Activated CD8-positive, alpha-beta T cell treated with anti-CD3 and anti-CD28 coated beads, Interleukin-2, amount 10 ng/mL, durations not matched to agents 7 days and 5 days (primary cell): ENCODE results near the gene TULP4. TPM values are rescaled to one million over a fixed set of nuclear protein-coding genes. Genes with fewer than 3 reads are reported as not detected.

Experiments used
- ATAC-seq: fragments of 150-1000 bp; cut with Tn5 transposase; one replicate; pipeline ENCODE4 v1.10.0; 2021; ENCODE audit warnings: moderate library complexity
- CTCF ChIA-PET: fragments of 350-600 bp; sonication (Branson Sonifier 250); formaldehyde crosslinking; loops from one replicate; lab custom pipeline; 2021; ENCODE audit warnings: antibody characterized with exemption; lab: Charles Lee
- POLR2A ChIA-PET: fragments of 350-600 bp; sonication (Branson Sonifier 250); formaldehyde crosslinking; loops from one replicate; lab custom pipeline; 2021; ENCODE audit warnings: antibody characterized with exemption; lab: Charles Lee
- DNase-seq: peaks from one replicate; pipeline ENCODE4 v3.0.0-alpha.2; 2020
- H3K27ac Mint-ChIP-seq: one replicate; pipeline ENCODE4 v1.8.0; 2021; ENCODE audit warnings: mild to moderate bottlenecking, mixed read lengths
- H3K27me3 Mint-ChIP-seq: one replicate; pipeline ENCODE4 v1.8.0; 2021; ENCODE audit warnings: low read depth, mixed read lengths
- H3K36me3 Mint-ChIP-seq: one replicate; pipeline ENCODE4 v1.8.0; 2021; ENCODE audit warnings: low read depth, mixed read lengths
- H3K4me1 Mint-ChIP-seq: one replicate; pipeline ENCODE4 v1.8.0; 2021; ENCODE audit warnings: low read depth, mixed read lengths
- H3K4me3 Mint-ChIP-seq: one replicate; pipeline ENCODE4 v1.8.0; 2021; ENCODE audit warnings: mild to moderate bottlenecking, mixed read lengths
- H3K9me3 Mint-ChIP-seq: one replicate; pipeline ENCODE4 v1.8.0; 2022; ENCODE audit warnings: mixed read lengths; ENCODE audit not compliant: insufficient read depth
- total RNA-seq, 2 experiments: library from RNA; stranded (reverse); gene quantifications; one replicate each; pipeline ENCODE4 v1.2.3, GENCODE V29; 2021

TULP4 gene
- total RNA-seq, 2 experiments from 2014 or later: 29.6 to 33.9 TPM

DNA sequence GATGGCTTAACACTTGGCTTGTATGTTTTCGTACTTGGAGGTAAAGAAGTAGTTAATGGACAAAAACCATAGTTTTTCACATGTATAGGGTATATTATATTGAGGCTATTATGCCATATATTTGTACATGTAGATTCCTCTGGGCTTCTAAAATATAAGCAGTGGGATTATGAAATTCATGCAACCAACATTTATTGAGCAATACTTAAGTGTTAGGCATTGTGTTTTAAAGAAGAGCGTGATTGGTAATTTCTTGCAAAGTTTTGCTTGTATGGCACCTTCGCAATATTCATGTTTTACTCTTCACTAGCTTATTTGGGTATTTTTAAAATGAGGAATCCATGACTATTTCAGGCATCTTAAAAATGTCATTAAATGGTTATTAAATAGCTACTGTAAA is 2.5 kb downstream of the TULP4 start:
- Mint-ChIP-seq H3K36me3 (peaks cover 19% of the 10 kb centered on the region), H3K27ac (no peak overlapping the region), H3K4me1 (peaks cover 21% of the 10 kb centered on the region), H3K9me3 (peaks cover 4% of the 10 kb centered on the region), H3K4me3 (no peak overlapping the region), H3K27me3 (no peaks in the 10 kb centered on the region)
- ATAC-seq (no peak), DNase-seq (no peak)
- POLR2A ChIA-PET: no interaction called here
- CTCF ChIA-PET: no interaction called here

DNA sequence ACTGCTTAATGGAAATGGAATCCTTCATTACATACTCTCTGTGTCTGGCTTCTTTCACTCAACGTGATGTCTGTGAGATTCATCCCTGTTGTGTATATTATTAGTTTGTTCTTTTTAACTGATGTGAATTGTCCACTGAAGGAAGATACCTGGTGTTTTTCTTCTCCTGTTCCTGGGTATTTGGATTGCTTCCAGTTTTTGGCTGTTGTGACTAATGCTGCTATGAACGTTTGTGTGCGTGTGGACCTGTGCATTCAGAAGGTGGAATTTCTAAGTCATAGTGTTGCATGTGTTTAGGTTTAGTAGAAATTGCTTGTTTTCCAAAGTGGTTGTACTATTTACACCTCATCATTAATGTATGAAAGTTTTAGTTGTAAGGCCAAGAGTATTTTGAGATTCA is 3.8 kb downstream of the TULP4 start:
- no peaks in the 10 kb centered on the region for H3K27me3 Mint-ChIP-seq
- H3K36me3 Mint-ChIP-seq: peaks cover 17% of the 10 kb centered on the region
- ChIA-PET CTCF (no interaction called here), POLR2A (no interaction called here)
- H3K27ac Mint-ChIP-seq: no peak overlapping the region
- H3K4me3 Mint-ChIP-seq: no peak overlapping the region
- ATAC-seq (no peak), DNase-seq (no peak)
- peaks cover 21% of the 10 kb centered on the region for H3K4me1 Mint-ChIP-seq
- no peaks in the 10 kb centered on the region for H3K9me3 Mint-ChIP-seq

DNA sequence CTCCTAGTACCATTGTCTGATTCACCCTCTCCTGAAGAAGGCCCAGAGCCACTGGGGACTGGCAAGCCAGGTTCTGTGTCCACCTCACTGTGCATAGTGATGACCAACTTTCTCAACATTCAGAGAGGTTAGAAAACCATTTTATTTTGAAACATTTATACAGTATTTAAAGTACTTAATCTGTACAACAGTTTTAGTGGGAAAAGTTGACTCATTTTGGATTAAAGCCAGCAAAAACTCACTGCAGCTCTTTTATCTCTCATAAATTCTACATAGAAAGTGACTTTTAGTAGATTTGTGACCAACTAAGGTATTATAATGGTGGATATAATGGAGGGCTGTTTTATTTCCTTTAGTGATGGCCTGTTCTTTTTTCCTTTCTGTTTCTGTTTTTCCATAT is 9.7 kb downstream of the TULP4 start:
- DNase-seq: no peak
- Mint-ChIP-seq H3K27ac (no peak overlapping the region), H3K4me1 (peaks cover 25% of the 10 kb centered on the region)

DNA sequence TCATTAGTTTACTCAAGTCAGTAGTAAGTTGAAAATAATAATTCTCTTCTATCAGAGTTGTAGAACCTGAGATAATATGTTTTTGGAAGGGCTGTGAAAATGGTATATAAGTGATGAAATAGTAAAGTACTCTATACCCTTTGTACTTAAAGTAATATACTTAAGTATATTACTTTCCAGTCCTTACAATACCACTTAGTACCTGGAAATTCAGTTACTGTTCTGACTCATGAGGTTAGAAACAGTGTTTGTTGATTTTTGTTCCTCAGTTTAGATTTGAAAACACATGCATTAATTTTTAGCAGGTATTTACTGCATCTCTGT is 10.1 kb downstream of the TULP4 start:
- Mint-ChIP-seq H3K36me3 (peaks cover 8% of the 10 kb centered on the region), H3K4me1 (peaks cover 29% of the 10 kb centered on the region), H3K27ac (no peak overlapping the region), H3K27me3 (no peaks in the 10 kb centered on the region), H3K4me3 (no peak overlapping the region), H3K9me3 (no peaks in the 10 kb centered on the region)
- no peak for DNase-seq
- POLR2A ChIA-PET: interaction anchor here (0.7 kb wide), 1 partner anchor 85 kb away, joined by 3 read pairs; no protein-coding TSS in a partner anchor
- ATAC-seq: no peak
- CTCF ChIA-PET: no interaction called here

More for the DNA sequence above, 9.7 kb downstream of the TULP4 start:
- POLR2A ChIA-PET: no interaction called here
- ATAC-seq: no peak
- CTCF ChIA-PET: no interaction called here
- Mint-ChIP-seq H3K9me3 (no peaks in the 10 kb centered on the region), H3K36me3 (peaks cover 11% of the 10 kb centered on the region), H3K27me3 (no peaks in the 10 kb centered on the region), H3K4me3 (no peak overlapping the region)

DNA sequence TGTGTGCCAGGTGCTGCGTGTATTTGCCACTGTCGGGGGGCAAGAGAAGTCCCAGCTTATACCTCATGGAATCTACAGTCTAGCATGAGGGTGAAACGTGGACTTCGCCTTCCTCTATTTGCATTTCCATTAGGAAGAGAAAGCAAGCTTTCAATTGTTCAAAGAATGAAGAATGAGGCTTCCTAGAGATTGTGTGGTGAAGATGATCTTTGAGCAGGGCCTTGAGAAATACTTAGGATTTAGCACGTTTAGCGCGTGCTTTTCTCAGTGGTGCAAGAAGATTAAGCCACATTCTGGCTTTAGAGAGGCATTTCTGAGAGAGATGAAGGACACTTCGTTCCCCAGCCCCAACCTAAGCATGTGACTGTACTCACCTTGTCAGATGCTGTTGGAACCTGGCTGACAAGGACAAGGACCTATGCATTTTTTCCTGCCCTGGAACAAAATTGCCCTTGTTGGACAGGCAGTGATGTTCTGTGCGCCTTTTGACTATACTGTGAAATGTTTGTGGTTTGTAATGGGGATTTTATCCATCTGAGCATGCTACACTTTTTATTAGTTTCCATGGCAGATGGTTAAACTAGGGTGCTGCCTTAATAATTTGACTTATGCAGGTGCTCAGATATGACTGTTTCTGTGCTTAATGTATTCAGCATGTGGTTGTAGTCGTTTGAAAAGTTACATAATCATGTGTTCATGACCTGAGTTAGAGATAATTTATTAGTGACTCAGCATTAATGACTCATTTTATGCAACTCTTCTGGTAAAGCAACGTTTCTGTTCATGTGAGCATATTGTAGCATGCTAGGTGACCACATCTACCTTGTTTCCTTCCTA is 10.7 kb downstream of the TULP4 start:
- Mint-ChIP-seq H3K9me3 (no peaks in the 10 kb centered on the region), H3K27ac (no peak overlapping the region), H3K36me3 (peaks cover 8% of the 10 kb centered on the region), H3K27me3 (no peaks in the 10 kb centered on the region), H3K4me3 (no peak overlapping the region), H3K4me1 (peaks cover 33% of the 10 kb centered on the region)
- no peak for ATAC-seq
- POLR2A ChIA-PET: interaction anchor here (0.7 kb wide), 1 partner anchor 85 kb away, joined by 3 read pairs; no protein-coding TSS in a partner anchor
- CTCF ChIA-PET: interaction anchor here (1.4 to 1.8 kb wide), 2 partner anchors 109 to 282 kb away, joined by 4 to 5 read pairs; no protein-coding TSS in a partner anchor
- no peak for DNase-seq

DNA sequence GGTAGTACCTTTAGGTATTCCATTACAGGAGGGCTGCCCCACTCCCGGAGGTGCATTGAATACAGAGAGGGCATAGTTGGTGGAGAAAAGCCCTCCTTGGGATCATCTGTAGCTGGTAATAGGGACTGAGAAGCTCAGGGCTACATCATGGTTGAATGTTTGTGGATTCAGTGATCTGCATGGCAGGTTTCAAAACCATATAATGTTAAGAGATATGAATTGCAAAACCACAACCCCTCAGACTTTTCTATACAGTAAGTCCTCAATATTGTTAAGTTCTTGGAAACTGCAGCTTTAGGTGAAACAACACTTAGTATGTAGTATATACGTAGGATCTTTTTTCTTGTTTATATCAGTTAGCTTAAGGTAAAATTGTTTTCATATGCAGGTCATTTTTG is 11.3 kb downstream of the TULP4 start:
- no peaks in the 10 kb centered on the region for H3K27me3 Mint-ChIP-seq
- DNase-seq (no peak), ATAC-seq (no peak)
- peaks cover 33% of the 10 kb centered on the region for H3K4me1 Mint-ChIP-seq
- H3K4me3 Mint-ChIP-seq: no peak overlapping the region
- H3K36me3 Mint-ChIP-seq: peaks cover 8% of the 10 kb centered on the region
- CTCF ChIA-PET: interaction anchor here (1.4 to 1.8 kb wide), 2 partner anchors 109 to 282 kb away, joined by 4 to 5 read pairs; no protein-coding TSS in a partner anchor
- no peaks in the 10 kb centered on the region for H3K9me3 Mint-ChIP-seq
- no peak overlapping the region for H3K27ac Mint-ChIP-seq
- POLR2A ChIA-PET: no interaction called here

DNA sequence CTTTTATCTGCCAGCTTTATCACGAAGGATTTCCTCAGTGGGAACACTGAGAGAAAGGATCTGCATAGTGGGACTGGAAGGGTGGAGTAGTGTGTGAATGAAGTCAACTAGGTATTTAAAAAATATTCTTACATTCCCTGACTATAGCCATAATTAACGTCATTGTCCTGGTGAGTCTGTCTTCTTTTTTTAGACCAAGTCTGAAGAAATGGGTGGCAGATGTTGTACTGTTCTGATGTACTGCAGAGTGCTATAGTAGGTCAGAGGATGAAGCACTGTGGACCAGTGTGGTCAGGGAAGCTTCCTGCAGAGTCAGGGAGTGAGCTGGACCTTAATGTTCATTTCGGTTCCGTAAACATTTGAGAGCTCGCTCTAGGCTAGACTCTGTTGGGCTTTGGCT is 11.9 kb downstream of the TULP4 start:
- Mint-ChIP-seq H3K4me3 (no peak overlapping the region), H3K27me3 (no peaks in the 10 kb centered on the region), H3K4me1 (peaks cover 31% of the 10 kb centered on the region), H3K27ac (no peak overlapping the region), H3K36me3 (peaks cover 8% of the 10 kb centered on the region), H3K9me3 (no peaks in the 10 kb centered on the region)
- ChIA-PET CTCF (interaction anchor here (1.4 to 1.8 kb wide), 2 partner anchors 110 to 281 kb away, joined by 4 to 5 read pairs; no protein-coding TSS in a partner anchor), POLR2A (no interaction called here)
- no peak for ATAC-seq
- no peak for DNase-seq

DNA sequence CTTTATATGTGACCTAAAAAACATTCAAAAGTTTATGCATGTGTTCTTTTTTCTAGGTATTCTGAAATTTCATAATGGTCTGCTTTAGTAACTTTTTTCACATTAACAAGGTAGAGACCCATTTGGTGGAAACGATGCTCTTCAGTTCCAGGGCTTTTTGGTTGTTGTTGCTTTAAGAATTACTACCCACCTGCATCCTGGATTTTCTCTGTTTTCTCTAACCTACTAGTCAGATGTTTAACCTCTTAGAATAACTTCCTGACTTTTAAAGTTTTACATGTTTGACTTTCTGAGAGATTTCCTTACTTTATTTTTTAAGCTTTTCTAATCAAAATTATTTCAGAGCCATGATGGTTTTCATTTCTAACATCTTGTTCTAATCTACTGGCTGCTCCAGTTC is 14.9 kb downstream of the TULP4 start:
- no peaks in the 10 kb centered on the region for H3K27me3 Mint-ChIP-seq
- ATAC-seq: no peak
- peaks cover 1% of the 10 kb centered on the region for H3K9me3 Mint-ChIP-seq
- ChIA-PET CTCF (interaction anchor here (0.7 to 1.3 kb wide), 3 partner anchors 80 to 307 kb away, joined by 3 read pairs; no protein-coding TSS in a partner anchor), POLR2A (interaction anchor here (0.8 kb wide), 1 partner anchor 209 kb away, joined by 3 read pairs; no protein-coding TSS in a partner anchor)
- peaks cover 4% of the 10 kb centered on the region for H3K36me3 Mint-ChIP-seq
- no peak overlapping the region for H3K4me3 Mint-ChIP-seq
- DNase-seq: no peak
- no peak overlapping the region for H3K27ac Mint-ChIP-seq
- H3K4me1 Mint-ChIP-seq: peaks cover 27% of the 10 kb centered on the region

DNA sequence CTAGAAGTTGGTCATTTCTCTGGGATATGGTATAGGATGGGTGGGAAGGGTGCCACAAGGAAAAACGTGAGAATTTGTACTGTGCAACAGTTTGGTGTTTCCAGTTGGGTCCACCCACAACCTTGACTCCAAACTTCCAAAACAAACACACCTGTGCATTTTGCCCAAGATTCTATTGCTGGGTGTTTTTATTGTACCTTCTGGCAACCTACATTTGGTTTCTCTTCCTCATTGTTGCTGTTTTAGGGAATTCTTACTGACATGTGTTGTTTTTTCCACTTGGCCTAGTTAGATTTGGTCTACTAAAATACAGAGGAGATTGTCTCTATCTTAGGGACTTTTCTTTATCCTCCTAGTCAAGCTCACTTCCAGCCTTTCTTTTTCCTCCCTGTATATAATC is 16.7 kb downstream of the TULP4 start:
- Mint-ChIP-seq H3K36me3 (peaks cover 13% of the 10 kb centered on the region), H3K4me1 (peaks cover 11% of the 10 kb centered on the region), H3K27ac (no peak overlapping the region), H3K27me3 (no peaks in the 10 kb centered on the region), H3K9me3 (peaks cover 3% of the 10 kb centered on the region), H3K4me3 (no peak overlapping the region)
- POLR2A ChIA-PET: no interaction called here
- ATAC-seq (no peak), DNase-seq (no peak)
- CTCF ChIA-PET: interaction anchor here (0.6 to 1.5 kb wide), 2 partner anchors 11 to 42 kb away, joined by 3 to 4 read pairs; no protein-coding TSS in a partner anchor

DNA sequence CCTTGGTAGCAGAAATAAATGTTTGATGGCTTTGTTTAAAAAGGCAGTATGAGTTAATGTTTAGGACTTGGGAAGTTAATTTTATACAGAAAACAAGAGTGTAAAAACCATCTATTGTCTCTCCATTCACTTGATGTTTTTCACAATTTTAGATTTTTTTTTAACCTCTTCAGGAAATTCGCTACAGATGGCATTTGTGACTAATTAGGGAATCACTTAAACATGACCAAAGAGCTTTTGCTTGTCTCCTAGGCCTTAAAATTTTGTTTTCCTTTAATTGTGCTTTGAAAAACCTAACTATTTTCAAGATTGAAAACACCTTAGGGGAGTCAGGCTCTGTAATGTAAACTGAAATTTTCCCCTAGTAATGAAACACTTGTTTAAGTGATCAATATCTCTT is 17.3 kb downstream of the TULP4 start:
- Mint-ChIP-seq H3K9me3 (peaks cover 3% of the 10 kb centered on the region), H3K4me1 (peaks cover 8% of the 10 kb centered on the region), H3K27ac (no peak overlapping the region), H3K4me3 (no peak overlapping the region), H3K36me3 (peaks cover 14% of the 10 kb centered on the region), H3K27me3 (no peaks in the 10 kb centered on the region)
- ChIA-PET CTCF (interaction anchor here (0.6 kb wide), 1 partner anchor 41 kb away, joined by 4 read pairs; no protein-coding TSS in a partner anchor), POLR2A (no interaction called here)
- DNase-seq: no peak
- no peak for ATAC-seq

DNA sequence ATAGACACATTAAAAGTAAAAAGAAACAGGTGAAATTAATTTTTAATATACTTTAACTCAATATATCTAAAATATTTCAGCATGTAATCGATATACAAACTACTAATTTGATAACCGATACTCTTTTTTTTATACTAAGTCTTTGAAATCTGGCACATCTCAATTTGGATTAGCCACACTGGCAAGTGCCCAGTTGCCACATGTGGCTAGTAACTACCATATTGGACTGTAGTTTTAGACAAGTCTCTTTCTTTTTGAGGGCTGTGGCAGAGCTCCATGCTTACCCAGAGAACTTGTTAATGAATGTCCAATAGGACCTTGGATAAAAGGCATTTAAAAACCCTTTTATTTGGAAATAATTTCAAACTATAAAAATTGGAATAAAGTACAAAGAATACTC is 17.8 kb downstream of the TULP4 start:
- DNase-seq (no peak), ATAC-seq (no peak)
- Mint-ChIP-seq H3K4me3 (no peak overlapping the region), H3K27ac (no peak overlapping the region), H3K9me3 (peaks cover 3% of the 10 kb centered on the region), H3K4me1 (peaks cover 8% of the 10 kb centered on the region), H3K27me3 (no peaks in the 10 kb centered on the region), H3K36me3 (peaks cover 14% of the 10 kb centered on the region)
- POLR2A ChIA-PET: no interaction called here
- CTCF ChIA-PET: no interaction called here

DNA sequence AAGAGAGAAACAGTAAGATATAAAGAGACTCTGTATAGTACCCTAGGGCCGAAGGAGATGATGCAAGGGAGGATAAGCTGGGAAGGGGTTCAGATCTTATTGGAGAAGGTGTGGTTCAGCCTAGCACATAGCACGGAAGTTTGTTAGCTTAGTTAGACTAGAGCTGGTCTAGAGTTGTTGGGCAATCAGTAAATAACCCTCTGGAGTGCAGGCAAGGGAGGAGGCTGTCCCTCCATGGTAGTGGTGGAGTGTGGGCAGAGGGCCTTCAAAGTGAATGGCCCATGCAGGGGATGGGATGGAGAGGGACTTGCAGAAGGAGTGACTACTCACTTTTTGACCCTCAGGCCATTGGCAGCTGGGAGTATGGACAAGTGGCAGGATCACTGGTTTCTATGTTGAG is 20.0 kb downstream of the TULP4 start:
- peaks cover 3% of the 10 kb centered on the region for H3K9me3 Mint-ChIP-seq
- H3K27me3 Mint-ChIP-seq: no peaks in the 10 kb centered on the region
- DNase-seq: no peak
- ATAC-seq: no peak
- ChIA-PET POLR2A (no interaction called here), CTCF (interaction anchor here (1.3 kb wide), 1 partner anchor 118 kb away, joined by 3 read pairs; no protein-coding TSS in a partner anchor)
- H3K4me1 Mint-ChIP-seq: peaks cover 6% of the 10 kb centered on the region
- H3K4me3 Mint-ChIP-seq: no peak overlapping the region
- H3K36me3 Mint-ChIP-seq: peaks cover 14% of the 10 kb centered on the region
- no peak overlapping the region for H3K27ac Mint-ChIP-seq
